ENCODE measurements around the gene MCTP2. TPM values are rescaled to one million over a fixed set of nuclear protein-coding genes. Genes with fewer than 3 reads are reported as not detected.

The MCTP2 gene
- total and polyA plus RNA-seq, 2 of the 8 experiments (the other 6 are each of a cell fraction or from before 2014, with no cell fraction given) = 3.4 to 4.5 TPM

DNA sequence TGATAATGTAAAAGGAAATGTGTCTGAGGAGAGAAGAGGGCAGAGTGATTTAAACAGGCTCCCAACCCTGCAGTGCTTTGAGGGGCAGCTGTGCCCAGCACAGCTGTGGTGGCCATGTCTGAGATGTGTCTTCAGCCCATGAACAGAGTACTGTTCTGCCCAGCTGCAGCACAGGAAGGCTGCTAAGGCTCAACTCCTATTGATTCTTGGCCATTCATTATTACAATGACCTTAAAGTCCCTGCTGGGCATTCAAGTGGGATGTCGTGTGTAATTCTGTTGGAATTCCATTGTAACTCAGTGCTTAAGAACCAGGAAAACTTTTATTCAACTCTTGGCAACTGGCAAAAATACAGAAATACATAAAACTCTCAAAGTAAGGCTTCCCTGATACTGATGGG lies 229.3 kb downstream of the MCTP2 start (continued):
- TF ChIP-seq CHD7 (IDR thresholded peaks at IDR 0.05; ENCODE audit: insufficient replicate concordance, low read length) = no peak
- TF ChIP-seq CEBPB (IDR thresholded peaks at IDR 0.05; ENCODE audit: low read depth, low read length) = no peak
- no peak for TF ChIP-seq CHD1 (IDR thresholded peaks at IDR 0.05; ENCODE audit: low read depth, low read length)
- no peak for TF ChIP-seq GTF2F1 (IDR thresholded peaks at IDR 0.05; ENCODE audit: borderline replicate concordance, low read depth, low read length)
- TF ChIP-seq CBX8 (IDR thresholded peaks at IDR 0.05; ENCODE audit: borderline replicate concordance, low read depth, low read length) = no peak
- TF ChIP-seq FOSL1 (IDR thresholded peaks at IDR 0.05; ENCODE audit: insufficient read depth, low read depth, low read length) = no peak
